Measurements from ENCODE around the gene NDUFV2. TPM values are rescaled to one million over a fixed set of nuclear protein-coding genes. Genes with fewer than 3 reads are reported as not detected.

The NDUFV2 gene
- total and polyA plus RNA-seq, 2 of the 8 experiments (the other 6 are each of a cell fraction or from before 2014, with no cell fraction given): 90.8 to 191 TPM

DNA sequence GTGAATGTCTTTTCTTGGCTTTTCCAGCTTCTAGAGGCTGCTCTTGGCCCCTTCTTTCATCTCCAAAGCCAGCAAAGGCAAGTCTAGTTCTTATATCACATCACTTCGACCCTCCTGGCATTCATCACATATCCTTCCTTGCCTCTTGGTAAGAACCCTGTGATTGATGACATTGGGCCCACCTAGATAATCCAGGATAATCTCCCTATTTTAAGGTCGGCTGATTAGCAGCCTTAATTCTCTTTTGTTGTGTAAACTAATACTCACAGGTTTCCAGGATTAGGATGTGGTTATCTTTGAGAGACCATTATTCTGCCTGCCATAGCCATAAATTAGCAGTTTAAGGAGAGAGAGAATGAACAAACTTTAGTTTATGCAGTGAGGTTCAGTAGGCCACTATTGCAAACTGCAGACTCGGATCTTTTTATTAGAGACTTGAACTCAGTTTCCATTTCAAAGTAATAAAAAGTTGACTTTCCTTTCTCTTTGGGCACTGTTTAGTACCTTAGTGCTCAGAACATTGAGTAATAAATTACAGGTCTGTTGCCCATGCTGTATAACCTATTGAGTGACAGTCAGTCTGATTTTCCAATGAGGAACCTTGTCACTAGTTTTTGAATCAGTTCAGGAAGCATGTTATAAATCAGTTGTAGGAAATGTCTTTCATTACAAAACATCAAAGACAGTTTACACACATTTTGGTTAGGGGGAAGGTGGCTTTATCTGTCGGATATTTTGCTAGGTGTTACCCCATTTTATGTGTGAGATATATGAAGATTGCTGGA is 4.5 kb downstream of the NDUFV2 start:
- FAIRE-seq: no peak

More for the DNA sequence above, 4.5 kb downstream of the NDUFV2 start:
- WGBS, 2 experiments (ENCODE audit: extremely low coverage in 1 of 2, insufficient coverage in 1 of 2, insufficient read length in 1 of 2, insufficient replicate concordance in 2 of 2, low coverage in 1 of 2, low lambda C conversion rate in 2 of 2, missing lambda C conversion rate in 1 of 2): 65% methylated on average over 4 of the region's 4 CpGs; no CpG with 5 or more reads in 1 of the 2 experiments
- peaks cover 41 to 92% of the 10 kb centered on the region in 2 experiments for H3K79me2 ChIP-seq (ENCODE audit: control insufficient read depth in 1 of 2, insufficient read depth in 2 of 2, low read length in 2 of 2)
- ChIA-PET CTCF (ENCODE audit: partially characterized antibody) (interaction anchor here (1.5 kb wide), 1 partner anchor 25 kb away, joined by 3 read pairs; no protein-coding TSS in a partner anchor), POLR2A (ENCODE audit: partially characterized antibody) (interaction anchor here (1.0 to 5.7 kb wide), 2 partner anchors 9 to 29 kb away, joined by 5 to 61 read pairs; partner anchors contain the start of gene ANKRD12)
- peak overlapping the region in 2 of 4 experiments; percentile 12 to 90; a peak in 2 of 8 replicates for H3K4me3 ChIP-seq (ENCODE audit: extremely low read depth in 1 of 4, insufficient read depth in 2 of 4, low read depth in 3 of 4, low read length in 4 of 4)
- H3K79me1 ChIP-seq (ENCODE audit: low read depth, low read length): peaks cover 3% of the 10 kb centered on the region; the same call in 1 of the 2 replicates
- H3K14ac ChIP-seq (ENCODE audit: insufficient read length): no peak overlapping the region
- no peak overlapping the region for H2AFZ ChIP-seq (ENCODE audit: low read length)
- no peak overlapping the region for H3K4ac ChIP-seq (replicated peaks; ENCODE audit: insufficient read length, low read depth, low read length)
- H4K5ac ChIP-seq (ENCODE audit: insufficient read length, low read depth, low read length): no peak overlapping the region
- no peak overlapping the region for H4K91ac ChIP-seq (replicated peaks; ENCODE audit: insufficient read length, low read length)
- H3K9ac ChIP-seq (replicated peaks in 1 of 4; ENCODE audit: extremely low read depth in 1 of 4, low read depth in 3 of 4, low read length in 3 of 4): no peak overlapping the region
- no peak for DNase-seq (ENCODE audit: low read depth in 1 of 2, low spot score in 2 of 2)
- H3K23ac ChIP-seq (ENCODE audit: insufficient read length): no peak overlapping the region
- H3K27ac ChIP-seq (ENCODE audit: low read depth, low read length): no peak overlapping the region
- peaks cover 0 to 18% (median 6%) of the 10 kb centered on the region in 4 experiments; a peak in 5 of 7 replicates for H3K4me1 ChIP-seq (replicated peaks in 1 of 4; ENCODE audit: control insufficient read depth in 3 of 4, insufficient read depth in 4 of 4, low read length in 3 of 4)
- H3K9me3 ChIP-seq (ENCODE audit: insufficient read depth in 2 of 2, low read depth in 1 of 2, low read length in 1 of 2): no peaks in the 10 kb centered on the region
- H2BK120ac ChIP-seq (replicated peaks; ENCODE audit: low read depth, low read length): no peak overlapping the region
- peaks cover 8 to 12% of the 10 kb centered on the region in 2 experiments for H4K20me1 ChIP-seq (replicated peaks in 1 of 2; ENCODE audit: control insufficient read depth in 1 of 2, insufficient read depth in 2 of 2, low read length in 2 of 2)
- no peak overlapping the region for H2AK5ac ChIP-seq (ENCODE audit: low read depth, low read length)
- H4K8ac ChIP-seq (ENCODE audit: extremely low read depth, insufficient read depth, low read length): no peak overlapping the region
- H3K56ac ChIP-seq (replicated peaks; ENCODE audit: insufficient read length, low read depth, low read length): no peak overlapping the region
- peaks cover 0 to 2% (median 0%) of the 10 kb centered on the region in 4 experiments; a peak in 1 of 7 replicates for H3K27me3 ChIP-seq (replicated peaks in 1 of 4; ENCODE audit: control insufficient read depth in 3 of 4, extremely low read depth in 1 of 4, insufficient read depth in 3 of 4, low read length in 3 of 4)
- H3K18ac ChIP-seq (ENCODE audit: extremely low read depth, low read length): no peak overlapping the region
- no peak overlapping the region for H2BK5ac ChIP-seq (ENCODE audit: low read depth, low read length)
- no peak overlapping the region for H2BK15ac ChIP-seq (ENCODE audit: low read length)
- H2BK20ac ChIP-seq (ENCODE audit: low read length): no peak overlapping the region
- H3K4me2 ChIP-seq (ENCODE audit: insufficient read depth in 1 of 2, low read depth in 2 of 2, low read length in 2 of 2): peak overlapping the region; percentile 19 to 81
- peaks cover 0 to 9% (median 0%) of the 10 kb centered on the region in 4 experiments; a peak in 1 of 8 replicates for H3K36me3 ChIP-seq (ENCODE audit: control insufficient read depth in 2 of 4, insufficient read depth in 4 of 4, low read length in 3 of 4)
- peaks cover 8% of the 10 kb centered on the region for H3K23me2 ChIP-seq (ENCODE audit: low read depth, low read length)
- H2BK12ac ChIP-seq (ENCODE audit: low read depth, low read length): no peak overlapping the region
